Measurements from ENCODE around the gene STARD3. TPM values are rescaled to one million over a fixed set of nuclear protein-coding genes. Genes with fewer than 3 reads are reported as not detected.

Gene STARD3
- total RNA-seq, 2 experiments from 2014 or later, result 59.1 to 62.4 TPM

DNA sequence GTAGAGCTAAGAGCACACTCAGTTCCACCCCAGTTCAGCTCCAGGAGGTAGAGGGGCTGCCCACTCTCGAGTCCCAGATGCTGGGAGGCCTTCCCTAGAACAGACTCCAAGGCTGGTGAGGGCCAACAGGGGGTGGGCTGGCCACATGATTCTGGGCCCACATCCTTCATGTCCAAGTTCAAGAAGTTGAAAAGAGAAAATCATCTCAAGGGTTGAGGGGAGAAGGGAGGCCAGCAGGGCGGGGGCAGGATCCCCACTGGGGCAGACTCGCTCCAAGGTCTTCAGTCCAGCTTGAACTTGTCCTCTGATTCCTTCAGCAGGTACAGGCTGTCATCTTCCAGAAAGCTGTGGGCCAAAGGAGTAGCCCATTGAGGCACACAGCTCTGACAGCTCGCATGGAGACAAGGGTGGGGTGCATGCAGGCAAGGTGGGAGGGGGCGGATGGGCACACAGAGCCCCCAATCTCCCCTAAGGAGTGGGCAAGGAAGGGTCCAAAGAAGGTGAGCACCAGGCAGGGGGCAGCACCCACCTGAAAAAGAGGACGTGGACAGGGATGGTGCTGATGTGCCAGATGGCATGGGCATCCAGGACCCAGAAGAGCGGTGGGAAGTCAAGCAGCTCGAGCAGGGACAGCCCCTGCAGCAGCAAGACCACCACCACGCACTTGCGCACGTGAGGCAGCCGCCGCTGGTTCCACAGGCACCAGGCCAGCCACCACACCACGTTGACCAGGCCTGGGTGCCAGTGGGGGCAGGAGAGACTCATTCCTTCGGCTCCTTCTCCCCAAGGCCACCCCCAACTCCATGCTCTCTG lies 35.8 kb downstream of the STARD3 start:
- ChIA-PET POLR2A (interaction anchor here (0.9 kb wide), 1 partner anchor 15 kb away, joined by 4 read pairs; the partner anchor contains the start of gene PGAP3), CTCF (interaction anchor here (0.6 to 2.5 kb wide), 6 partner anchors 9 to 63 kb away, joined by 3 to 11 read pairs (median 6); partner anchors contain the start of gene MIEN1)

DNA sequence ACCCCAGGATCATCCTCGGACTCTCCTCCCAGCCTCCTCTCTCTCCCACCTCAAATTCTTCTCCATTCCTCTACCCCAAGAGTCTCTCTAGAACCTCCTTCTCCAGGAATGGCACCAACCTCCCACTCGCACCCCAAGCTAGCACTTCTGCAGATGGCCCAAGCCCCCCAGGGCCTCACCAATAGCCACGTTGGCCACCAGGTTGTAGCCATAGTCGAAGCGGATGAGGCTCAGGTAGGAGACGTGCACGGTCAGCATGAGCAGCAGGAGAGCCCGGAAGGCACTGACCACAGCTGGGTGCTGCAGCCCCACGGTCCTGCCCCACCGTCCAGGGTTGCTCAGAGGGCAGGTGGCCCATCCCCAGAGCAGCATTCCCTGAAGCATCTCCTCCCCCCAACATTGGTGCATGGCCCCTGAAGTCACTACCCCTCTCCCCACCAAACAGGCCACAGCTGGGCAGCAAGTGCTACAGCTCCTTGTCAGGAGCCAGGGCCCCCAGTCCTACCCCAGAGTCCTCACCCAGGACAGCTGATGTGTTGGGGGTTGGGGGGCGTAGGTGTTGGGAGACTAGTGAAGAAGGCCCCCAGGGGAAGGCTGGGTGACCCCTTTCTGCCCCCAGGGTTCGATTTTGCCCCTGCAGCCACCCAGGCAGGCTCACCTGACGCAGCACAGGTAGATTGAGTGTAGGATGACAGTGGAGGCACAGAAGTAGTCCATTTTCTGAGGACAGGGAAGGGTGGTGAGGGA lies 36.6 kb downstream of the STARD3 start:
- POLR2A ChIA-PET, result no interaction called here
- CTCF ChIA-PET, result interaction anchor here (0.6 to 2.5 kb wide), 4 partner anchors 9 to 63 kb away, joined by 3 to 11 read pairs (median 4); partner anchors contain the start of gene MIEN1

DNA sequence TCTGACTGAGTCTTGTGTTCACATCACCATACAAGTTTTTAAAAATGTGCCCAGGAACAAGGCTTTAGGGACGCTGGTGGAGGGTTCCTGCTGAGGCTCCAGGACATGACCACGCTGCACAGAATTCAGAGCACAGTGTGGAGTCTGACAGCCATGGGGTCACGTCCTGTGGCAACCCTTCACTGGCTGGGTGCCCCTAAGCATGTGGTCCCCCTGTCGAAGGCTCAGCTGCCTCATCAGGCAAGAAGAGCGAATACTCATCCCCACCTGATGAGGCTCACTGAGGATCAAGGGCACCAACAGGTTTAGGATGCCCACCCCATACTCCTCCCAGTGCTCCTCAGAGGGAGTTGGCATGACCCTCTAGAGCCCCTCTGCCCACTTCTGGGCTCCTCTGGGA lies 37.2 kb downstream of the STARD3 start:
- ChIA-PET POLR2A (no interaction called here), CTCF (interaction anchor here (0.9 to 2.5 kb wide), 2 partner anchors 51 to 55 kb away, joined by 3 to 11 read pairs; partner anchors contain the start of gene MIEN1)

DNA sequence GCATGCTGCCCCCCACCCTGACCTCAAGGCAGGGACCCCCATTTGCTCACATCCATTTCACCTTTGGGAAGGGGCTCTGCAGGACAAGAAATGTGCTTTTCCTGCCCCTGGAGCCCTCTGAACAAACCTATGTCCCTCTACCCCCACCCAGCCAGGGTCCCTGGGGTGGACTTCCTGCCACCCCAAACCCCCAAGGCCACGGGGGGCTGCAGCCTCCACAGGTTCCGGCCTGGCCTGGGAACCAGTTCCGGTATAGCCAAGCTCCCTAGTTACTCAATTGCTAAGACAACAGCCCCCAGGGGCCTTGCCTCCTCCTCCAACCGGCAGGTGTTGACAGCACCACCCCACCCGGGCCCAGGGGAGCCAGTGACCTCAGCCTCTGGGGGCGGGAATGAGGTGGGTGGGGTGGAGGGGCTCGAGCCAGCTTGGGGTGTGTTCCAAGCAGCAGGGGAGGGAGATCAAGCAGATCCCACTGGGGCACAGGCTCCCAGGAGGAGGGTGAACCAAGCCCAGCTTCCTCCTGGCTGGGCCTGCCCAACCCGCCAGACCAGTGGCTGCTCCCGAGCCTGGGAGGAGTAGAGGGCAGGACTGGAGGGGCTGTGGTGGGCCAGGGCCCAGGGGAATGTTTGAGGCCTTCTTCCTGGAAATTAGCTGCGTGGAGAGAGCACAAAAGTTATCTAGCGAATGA lies 37.9 kb downstream of the STARD3 start:
- CTCF ChIA-PET, result interaction anchor here (0.6 to 2.6 kb wide), 6 partner anchors 21 to 256 kb away, joined by 3 to 7 read pairs (median 3); no protein-coding TSS in a partner anchor
- POLR2A ChIA-PET, result no interaction called here

DNA sequence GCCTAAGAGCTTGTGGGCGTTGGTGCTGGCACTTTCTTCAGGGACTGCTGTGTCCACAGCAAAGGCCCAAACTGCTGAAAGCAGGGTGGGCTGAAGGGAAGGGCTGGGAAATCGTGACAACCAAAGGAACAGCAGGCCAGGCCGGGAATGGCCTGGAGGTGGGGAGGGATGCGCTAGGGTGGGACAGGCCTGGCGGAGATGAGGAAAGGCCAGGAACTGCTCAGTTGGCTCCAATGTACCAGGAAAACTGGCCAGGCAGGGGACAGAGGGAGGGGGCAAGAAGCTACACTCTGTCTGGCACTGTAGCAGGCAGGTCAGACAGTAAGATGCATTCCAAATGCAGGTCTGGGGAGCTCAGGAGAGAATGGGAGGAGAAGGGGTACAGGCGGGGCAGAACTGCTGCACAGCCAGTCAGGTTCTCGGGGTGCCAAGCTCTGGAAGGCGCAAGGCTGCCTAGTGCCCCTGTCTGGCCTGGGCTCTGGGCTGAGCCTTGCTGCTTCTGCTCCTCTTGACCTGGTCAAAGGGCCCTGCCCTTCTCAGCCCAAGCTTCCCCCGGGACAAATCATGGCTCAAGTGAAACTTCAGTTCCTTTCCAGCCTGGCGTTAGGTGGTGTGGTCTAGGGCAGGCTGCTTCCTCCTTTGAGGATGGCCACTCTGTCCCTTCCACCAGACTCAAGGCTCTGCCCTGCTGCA lies 38.6 kb downstream of the STARD3 start:
- ChIA-PET CTCF (interaction anchor here (0.6 to 2.6 kb wide), 7 partner anchors 22 to 255 kb away, joined by 3 to 7 read pairs (median 3); partner anchors contain the start of gene MIEN1), POLR2A (no interaction called here)

DNA sequence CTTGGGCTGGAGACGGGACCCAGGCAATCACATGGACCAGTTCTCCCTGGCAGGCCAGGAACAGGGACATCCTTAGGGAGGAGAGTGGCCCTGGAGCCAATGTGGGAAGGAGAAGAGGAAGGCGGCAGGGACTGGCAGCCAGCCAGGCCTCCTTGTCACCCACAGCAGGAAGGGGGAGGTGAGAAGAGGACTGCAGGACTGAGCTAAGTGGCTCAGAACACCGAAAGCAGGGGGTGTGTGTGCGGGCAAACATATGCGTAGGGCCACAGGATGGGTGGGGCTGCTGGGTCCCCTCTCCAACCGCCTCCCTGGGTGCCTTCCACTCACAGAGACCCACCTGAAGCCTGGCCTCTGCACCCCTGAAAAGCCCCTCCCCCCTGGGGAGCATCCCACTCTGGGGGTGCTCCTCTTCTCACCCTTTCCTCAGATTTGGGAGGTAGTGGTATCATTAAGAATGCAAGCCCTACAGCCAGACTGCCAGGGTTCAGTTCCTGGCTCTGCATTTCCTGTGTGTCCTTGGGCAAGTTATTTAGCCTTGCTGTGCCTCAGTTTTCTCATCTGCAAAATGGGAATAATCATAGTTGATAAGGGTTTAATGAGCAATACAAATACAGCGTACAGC lies 39.4 kb downstream of the STARD3 start:
- POLR2A ChIA-PET, result no interaction called here
- CTCF ChIA-PET, result interaction anchor here (0.9 to 5.5 kb wide), 5 partner anchors 22 to 54 kb away, joined by 3 to 26 read pairs (median 5); partner anchors contain the start of gene MIEN1

DNA sequence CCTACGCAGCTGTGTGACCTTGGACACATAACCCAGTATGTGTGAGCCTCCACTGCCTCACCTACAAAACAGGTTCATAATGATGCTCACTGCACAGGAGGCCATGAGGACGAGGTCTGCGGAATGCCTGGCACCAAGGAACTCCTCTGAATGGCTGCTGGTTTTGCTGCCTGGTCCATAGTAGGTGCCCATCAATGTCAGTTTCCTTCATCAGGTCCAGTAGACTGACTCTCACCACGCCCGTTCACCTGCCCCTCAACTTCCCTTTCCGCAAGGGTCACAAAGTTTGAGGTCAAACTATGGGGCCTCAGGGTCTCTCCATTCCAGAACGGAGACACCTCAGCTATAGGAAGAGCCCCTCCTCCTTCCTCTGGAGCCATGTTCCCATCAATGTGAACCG lies 40.1 kb downstream of the STARD3 start:
- ChIA-PET POLR2A (interaction anchor here (0.6 kb wide), 1 partner anchor 20 kb away, joined by 5 read pairs; no protein-coding TSS in a partner anchor), CTCF (interaction anchor here (0.7 to 5.5 kb wide), 5 partner anchors 9 to 55 kb away, joined by 3 to 28 read pairs (median 7); partner anchors contain the start of genes MIEN1 and PNMT)

DNA sequence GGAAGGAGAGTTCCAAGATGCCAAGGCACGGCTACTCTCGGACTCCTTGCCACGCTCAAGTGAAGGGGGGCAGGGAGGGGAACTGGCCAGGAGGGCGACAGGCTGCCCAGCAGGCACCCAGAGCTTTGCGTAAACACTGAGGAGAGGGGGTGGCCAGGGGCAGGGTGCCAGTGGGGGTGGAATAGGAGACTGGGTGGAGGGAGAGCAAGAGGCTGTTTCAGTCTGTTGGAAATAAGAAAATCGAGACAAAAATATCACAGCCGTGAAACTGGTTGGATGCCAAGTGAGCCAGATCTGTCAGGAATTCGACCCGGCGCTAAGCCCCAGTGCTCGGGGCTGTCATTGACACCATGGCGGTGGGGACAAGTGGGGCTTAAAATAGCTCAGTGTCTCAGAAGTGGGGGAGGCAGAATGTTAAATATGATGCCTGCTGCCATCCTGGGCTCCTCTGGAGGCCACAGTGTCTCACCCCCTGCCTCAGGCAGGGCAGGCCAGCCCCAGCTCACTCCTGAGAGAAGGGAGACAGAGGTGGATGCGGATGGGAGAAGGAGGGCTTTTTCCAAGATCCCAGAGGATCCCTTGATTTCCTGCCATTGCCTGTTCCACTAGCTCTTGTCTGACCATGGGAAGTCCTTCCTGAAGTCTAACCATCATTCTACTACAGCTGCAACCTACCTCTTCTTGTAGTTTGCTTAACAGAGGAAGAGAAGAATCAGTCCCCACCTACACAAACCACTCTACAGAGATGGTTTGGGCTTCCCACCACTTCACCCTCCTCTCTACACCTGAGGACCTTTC lies 40.8 kb downstream of the STARD3 start:
- ChIA-PET POLR2A (interaction anchor here (0.5 kb wide), 1 partner anchor 14 kb away, joined by 3 read pairs; no protein-coding TSS in a partner anchor), CTCF (interaction anchor here (0.7 to 5.5 kb wide), 4 partner anchors 9 to 56 kb away, joined by 3 to 28 read pairs (median 15); partner anchors contain the start of gene PNMT)

DNA sequence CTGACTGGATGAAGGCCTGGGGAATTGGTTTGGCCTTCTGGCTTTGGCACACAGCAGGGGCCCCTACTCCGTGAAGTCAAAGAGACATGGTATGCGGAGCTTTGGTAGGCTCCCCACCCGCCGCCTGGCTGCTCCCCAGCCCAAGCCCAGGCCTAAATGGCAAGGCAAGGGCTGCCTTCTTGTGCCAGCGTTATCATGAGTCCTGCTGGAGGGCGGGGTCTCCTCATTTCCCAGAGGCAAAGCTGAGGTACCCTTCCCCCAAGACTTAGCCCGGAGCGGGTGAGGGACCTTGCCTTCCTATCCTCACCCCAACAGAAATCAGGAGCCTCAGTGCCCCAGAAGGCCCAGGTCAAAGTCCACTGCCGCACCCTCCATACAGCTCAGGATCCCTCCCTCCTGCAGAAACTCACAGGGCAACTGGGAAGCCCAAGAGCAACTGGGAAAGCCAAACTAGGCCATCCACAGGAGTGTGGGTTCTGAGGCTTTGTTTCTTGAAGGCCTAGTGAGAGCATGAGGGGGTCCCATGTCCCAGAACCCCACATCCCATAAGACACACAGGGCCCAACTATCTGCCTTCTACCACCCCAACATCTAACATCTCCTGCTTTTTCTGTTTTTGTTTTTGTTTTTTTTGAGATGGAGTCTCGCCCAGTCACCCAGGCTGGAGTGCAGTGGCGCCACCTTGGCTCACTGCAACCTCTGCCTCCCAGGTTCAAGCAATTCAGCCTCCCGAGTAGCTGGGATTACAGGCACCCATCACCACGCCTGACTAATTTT lies 41.6 kb downstream of the STARD3 start:
- CTCF ChIA-PET, result interaction anchor here (1.0 to 5.5 kb wide), 4 partner anchors 9 to 57 kb away, joined by 4 to 28 read pairs (median 15); partner anchors contain the start of genes PGAP3 and PNMT

DNA sequence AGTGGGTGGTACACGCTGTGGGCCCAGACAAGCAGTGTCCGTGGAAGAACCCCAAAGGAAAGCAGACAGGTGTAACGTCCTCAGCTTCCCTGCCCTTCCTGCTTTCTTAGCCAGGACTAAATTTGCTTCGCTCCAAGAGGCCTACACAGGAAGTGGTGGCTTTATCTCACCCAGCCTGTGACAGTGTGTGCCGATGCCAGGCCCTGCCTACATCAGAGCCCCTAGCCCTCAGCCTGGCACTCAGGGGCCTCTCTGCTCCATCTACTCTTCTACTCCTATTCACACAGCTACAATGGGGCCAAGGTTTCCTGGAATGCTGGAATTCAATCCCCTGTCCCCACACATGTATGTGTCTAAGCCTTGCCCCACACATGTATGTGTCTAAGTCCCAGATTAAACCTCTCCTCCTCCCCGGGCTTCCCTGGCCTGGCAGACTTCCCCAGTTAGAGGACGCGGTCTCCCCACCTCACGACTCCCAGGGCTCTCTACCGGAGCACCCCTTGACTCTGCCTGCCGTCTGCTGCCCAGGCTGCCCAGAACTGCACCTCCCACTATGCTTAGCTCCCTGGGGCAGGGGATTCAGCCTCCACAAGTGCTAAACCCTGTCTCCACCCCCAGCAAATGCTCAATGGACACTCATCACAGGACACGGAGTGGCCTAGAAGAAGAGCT lies 42.7 kb downstream of the STARD3 start:
- ChIA-PET POLR2A (interaction anchor here (0.6 kb wide), 1 partner anchor 316 kb away, joined by 3 read pairs; no protein-coding TSS in a partner anchor), CTCF (interaction anchor here (1.2 to 5.5 kb wide), 5 partner anchors 8 to 57 kb away, joined by 3 to 28 read pairs (median 10); partner anchors contain the start of genes PGAP3 and PNMT)

More for the DNA sequence above, 41.6 kb downstream of the STARD3 start:
- POLR2A ChIA-PET, result interaction anchor here (0.5 kb wide), 1 partner anchor 13 kb away, joined by 3 read pairs; no protein-coding TSS in a partner anchor

DNA sequence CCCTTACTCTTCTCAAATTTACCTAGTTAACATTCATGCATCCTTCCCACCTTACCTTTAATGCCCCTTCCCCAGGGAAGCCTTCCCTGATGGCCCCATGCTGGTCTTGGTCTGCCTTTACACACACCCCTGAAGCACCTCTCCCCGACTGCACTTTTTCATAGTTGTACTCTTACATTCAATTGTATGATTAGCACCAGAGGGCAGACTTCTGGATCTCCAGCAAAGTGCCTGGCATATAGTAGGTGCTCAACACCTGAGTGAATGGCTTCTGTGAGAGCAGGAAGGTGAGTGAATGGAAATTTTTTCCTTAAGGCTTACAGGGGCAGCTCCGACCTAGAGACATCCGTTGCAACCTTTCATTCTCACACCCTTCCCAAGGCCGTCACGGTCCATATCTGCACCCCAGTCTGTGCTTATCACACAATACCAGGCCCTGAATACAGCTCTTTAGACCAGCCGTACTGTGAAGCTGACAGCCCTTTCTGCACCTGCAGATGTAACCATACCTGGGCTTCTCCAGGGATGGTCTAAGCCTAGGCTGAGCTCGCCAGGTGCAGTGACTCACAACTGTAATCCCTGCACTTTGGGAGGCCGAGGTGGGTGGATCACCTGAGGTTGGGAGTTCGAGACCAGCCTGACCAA lies 46.5 kb downstream of the STARD3 start:
- ChIA-PET POLR2A (no interaction called here), CTCF (no interaction called here)

DNA sequence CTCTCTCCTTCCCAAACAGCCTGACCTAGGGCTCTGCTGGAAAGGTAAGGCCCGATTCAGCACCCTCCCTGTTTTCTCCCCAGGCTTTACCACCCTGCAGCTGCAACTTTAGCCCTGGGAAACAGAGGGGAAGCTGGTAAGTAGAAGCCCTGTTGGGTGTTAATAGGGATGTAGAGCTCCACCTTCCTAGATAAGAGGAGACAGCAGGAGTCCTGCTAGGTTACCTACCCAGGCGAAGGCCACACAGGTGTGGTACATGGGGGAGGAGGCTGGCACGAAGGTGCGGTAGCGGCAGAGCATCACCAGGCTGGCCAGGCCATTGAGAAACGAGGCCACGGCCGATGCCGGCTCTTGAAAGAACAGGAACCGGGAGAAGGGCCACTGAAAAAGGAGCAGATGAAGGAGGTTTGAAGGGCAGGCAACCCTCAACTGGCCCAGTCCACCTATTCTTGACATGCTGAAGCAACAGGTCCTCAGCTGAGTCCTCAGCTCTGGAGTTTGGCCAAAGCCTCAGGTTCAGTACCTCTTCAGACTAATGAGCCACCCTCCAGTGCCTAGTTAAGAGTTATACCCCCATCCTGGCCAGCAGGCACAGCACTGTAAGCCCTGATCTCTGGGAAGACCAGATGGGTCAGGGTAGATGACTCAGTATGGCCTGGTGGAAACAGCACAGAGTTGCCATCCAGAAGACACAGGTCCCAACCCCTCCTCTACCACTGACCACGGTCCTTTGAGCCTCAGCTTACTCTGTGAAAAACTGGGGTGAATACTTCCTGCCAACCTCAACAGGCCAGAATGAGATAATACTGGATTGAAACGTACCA lies 47.6 kb downstream of the STARD3 start:
- ChIA-PET POLR2A (interaction anchor here (0.7 kb wide), 1 partner anchor 16 kb away, joined by 4 read pairs; no protein-coding TSS in a partner anchor), CTCF (interaction anchor here (0.6 kb wide), 1 partner anchor 165 kb away, joined by 6 read pairs; no protein-coding TSS in a partner anchor)

DNA sequence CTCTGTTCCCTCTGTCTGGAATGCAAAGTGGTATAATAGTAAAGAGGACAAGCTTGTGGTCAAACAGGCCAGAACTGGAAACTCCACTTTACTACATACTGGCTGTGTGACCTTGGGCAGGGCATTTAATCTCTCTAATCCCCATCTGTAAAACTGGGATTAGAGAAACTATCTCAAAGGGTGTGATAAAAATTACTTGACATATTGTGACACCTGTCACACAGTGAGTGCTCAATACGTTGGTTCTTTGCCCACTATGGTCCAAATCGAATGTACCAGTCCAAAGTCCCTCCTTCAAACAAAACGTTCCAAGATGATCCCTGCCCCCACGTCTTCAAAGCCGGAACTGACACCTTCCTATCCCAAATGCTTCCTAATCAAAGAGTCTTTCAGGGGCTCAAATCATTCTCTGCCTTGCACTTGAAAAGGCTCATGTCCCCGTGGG lies 50.2 kb downstream of the STARD3 start:
- ChIA-PET CTCF (interaction anchor here (1.0 to 1.1 kb wide), 2 partner anchors 16 to 18 kb away, joined by 3 to 6 read pairs; no protein-coding TSS in a partner anchor), POLR2A (interaction anchor here (1.4 kb wide), 1 partner anchor 15 kb away, joined by 4 read pairs; no protein-coding TSS in a partner anchor)

Data from activated CD8-positive, alpha-beta memory T cell treated with anti-CD3 and anti-CD28 coated beads for 36 hours (primary cell).